22Rv1 (cell line): ENCODE measurements around the gene ZFY.

Source experiments
- ZFX ChIP-seq: fragments of 450-650 bp; IDR thresholded peaks from 2 replicates; pipeline ENCODE4 v1.6.1; 2017; ENCODE audit warnings: antibody characterized with exemption, borderline replicate concordance
- TF ChIP-seq, protein P1 (sequence below): fragments of 450-650 bp; IDR thresholded peaks from 2 replicates; pipeline ENCODE4 v1.5.1; 2017; ENCODE audit warnings: mild to moderate bottlenecking

DNA sequence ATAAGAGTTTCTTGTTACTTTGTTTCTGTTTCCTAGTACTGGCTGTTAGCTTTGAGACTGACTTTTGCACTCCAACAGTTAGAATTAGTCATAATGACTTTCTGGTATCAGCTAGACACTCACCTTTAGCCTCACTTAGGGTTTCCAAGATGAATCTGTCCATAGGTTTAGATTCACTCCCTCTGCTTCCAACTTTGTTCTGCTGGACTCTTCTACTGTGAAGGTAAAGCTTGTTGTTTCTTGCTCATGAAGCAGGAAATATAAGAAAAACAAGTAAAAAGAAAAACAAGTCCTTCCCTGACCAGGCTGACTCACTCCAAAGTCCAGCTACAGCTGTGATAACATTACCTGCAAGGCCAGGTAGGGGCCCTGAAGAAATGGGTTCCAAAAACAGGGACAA lies 67.0 kb downstream of the ZFY start:
- TF ChIP-seq, protein P1, sequence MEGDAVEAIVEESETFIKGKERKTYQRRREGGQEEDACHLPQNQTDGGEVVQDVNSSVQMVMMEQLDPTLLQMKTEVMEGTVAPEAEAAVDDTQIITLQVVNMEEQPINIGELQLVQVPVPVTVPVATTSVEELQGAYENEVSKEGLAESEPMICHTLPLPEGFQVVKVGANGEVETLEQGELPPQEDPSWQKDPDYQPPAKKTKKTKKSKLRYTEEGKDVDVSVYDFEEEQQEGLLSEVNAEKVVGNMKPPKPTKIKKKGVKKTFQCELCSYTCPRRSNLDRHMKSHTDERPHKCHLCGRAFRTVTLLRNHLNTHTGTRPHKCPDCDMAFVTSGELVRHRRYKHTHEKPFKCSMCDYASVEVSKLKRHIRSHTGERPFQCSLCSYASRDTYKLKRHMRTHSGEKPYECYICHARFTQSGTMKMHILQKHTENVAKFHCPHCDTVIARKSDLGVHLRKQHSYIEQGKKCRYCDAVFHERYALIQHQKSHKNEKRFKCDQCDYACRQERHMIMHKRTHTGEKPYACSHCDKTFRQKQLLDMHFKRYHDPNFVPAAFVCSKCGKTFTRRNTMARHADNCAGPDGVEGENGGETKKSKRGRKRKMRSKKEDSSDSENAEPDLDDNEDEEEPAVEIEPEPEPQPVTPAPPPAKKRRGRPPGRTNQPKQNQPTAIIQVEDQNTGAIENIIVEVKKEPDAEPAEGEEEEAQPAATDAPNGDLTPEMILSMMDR: no peak
- no peak for TF ChIP-seq ZFX
